ENCODE data around the gene TFCP2. TPM values are rescaled to one million over a fixed set of nuclear protein-coding genes. Genes with fewer than 3 reads are reported as not detected.
"Not testable (repeated sequence)": the region's sequence is repeated elsewhere in the genome, so short reads cannot be mapped to it uniquely, and the experiment has no call there.

Gene TFCP2
- total RNA-seq, 1 experiment from 2014 or later, result 52.6 TPM

- Histone ChIP-seq H3K4me1 (peaks cover 10% of the 10 kb centered on the region; the same call in 1 of the 2 replicates), H3K27me3 (replicated peaks; ENCODE audit: control insufficient read depth, insufficient read depth, low read length) (no peaks in the 10 kb centered on the region), H3K36me3 (ENCODE audit: control insufficient read depth, insufficient read depth, low read length) (no peaks in the 10 kb centered on the region), H3K9me3 (no peaks in the 10 kb centered on the region), H3K4me3 (ENCODE audit: low read depth, low read length) (peak overlapping the region; percentile 85)
- no peak for TF ChIP-seq CTCF (IDR thresholded peaks at IDR 0.05; ENCODE audit: insufficient read depth in 1 of 2, low read depth in 1 of 2, low read length in 1 of 2, severe bottlenecking in 1 of 2, unreplicated experiment in 1 of 2)
- DNase-seq, result no peak
- Mint-ChIP-seq H3K4me3 (ENCODE audit: unreplicated experiment) (peak overlapping the region; percentile 96), H3K9me3 (ENCODE audit: unreplicated experiment) (no peaks in the 10 kb centered on the region), H3K27ac (ENCODE audit: unreplicated experiment) (peak overlapping the region; percentile 94), H3K4me1 (ENCODE audit: low read depth, unreplicated experiment) (peaks cover 16% of the 10 kb centered on the region), H3K36me3 (ENCODE audit: insufficient read depth, unreplicated experiment) (peaks cover 43% of the 10 kb centered on the region), H3K27me3 (ENCODE audit: insufficient read depth, unreplicated experiment) (no peaks in the 10 kb centered on the region)
- CTCF ChIA-PET, result interaction anchor here (0.5 to 1.3 kb wide), 6 partner anchors 11 to 1349 kb away, joined by 3 to 4 read pairs (median 3); no protein-coding TSS in a partner anchor
- BruUV-seq (replicated peaks), result TSS peak; percentile 48
- POLR2A ChIA-PET, result interaction anchor here (0.5 to 2.6 kb wide), 36 partner anchors 8 to 1435 kb away, joined by 3 to 27 read pairs (median 5); partner anchors contain the start of genes DAZAP2, FAM186A, POU6F1 and SLC11A2
- intact Hi-C loops (cut with micrococcal nuclease; ENCODE audit: unreplicated experiment), result loop anchor here (1.0 to 2.0 kb wide), 7 partner anchors 11 to 258 kb away; partner anchors contain the start of genes DAZAP2, POU6F1 and TFCP2
These were observed 90.3 kb downstream of the TFCP2 start for GRCh38 chr12:51082561-51083125.

- no peaks in the 10 kb centered on the region for H3K9me3 ChIP-seq
- H3K36me3 ChIP-seq (ENCODE audit: control insufficient read depth, insufficient read depth, low read length), result no peaks in the 10 kb centered on the region
- POLR2A ChIA-PET, result interaction anchor here (0.7 to 2.6 kb wide), 3 partner anchors 9 to 239 kb away, joined by 4 to 19 read pairs (median 5); no protein-coding TSS in a partner anchor
- CTCF ChIA-PET, result no interaction called here
- Mint-ChIP-seq H3K4me1 (ENCODE audit: low read depth, unreplicated experiment) (peaks cover 16% of the 10 kb centered on the region), H3K9me3 (ENCODE audit: unreplicated experiment) (no peaks in the 10 kb centered on the region), H3K27ac (ENCODE audit: unreplicated experiment) (no peak overlapping the region), H3K36me3 (ENCODE audit: insufficient read depth, unreplicated experiment) (peaks cover 42% of the 10 kb centered on the region), H3K27me3 (ENCODE audit: insufficient read depth, unreplicated experiment) (no peaks in the 10 kb centered on the region), H3K4me3 (ENCODE audit: unreplicated experiment) (peak overlapping the region; percentile 96)
- peaks cover 10% of the 10 kb centered on the region; the same call in 1 of the 2 replicates for H3K4me1 ChIP-seq
- DNase-seq, result no peak
- H3K4me3 ChIP-seq (ENCODE audit: low read depth, low read length), result no peak overlapping the region
- TF ChIP-seq CTCF (IDR thresholded peaks at IDR 0.05; ENCODE audit: insufficient read depth in 1 of 2, low read depth in 1 of 2, low read length in 1 of 2, severe bottlenecking in 1 of 2, unreplicated experiment in 1 of 2), result no peak
- H3K27me3 ChIP-seq (replicated peaks; ENCODE audit: control insufficient read depth, insufficient read depth, low read length), result no peaks in the 10 kb centered on the region
- no TSS peak for BruUV-seq (replicated peaks)
- intact Hi-C loops (cut with micrococcal nuclease; ENCODE audit: unreplicated experiment), result no loop called here
These were observed 91.5 kb downstream of the TFCP2 start for GRCh38 chr12:51081421-51081820.

- Mint-ChIP-seq H3K4me1 (ENCODE audit: low read depth, unreplicated experiment) (peaks cover 16% of the 10 kb centered on the region), H3K36me3 (ENCODE audit: insufficient read depth, unreplicated experiment) (peaks cover 53% of the 10 kb centered on the region), H3K27ac (ENCODE audit: unreplicated experiment) (no peak overlapping the region), H3K27me3 (ENCODE audit: insufficient read depth, unreplicated experiment) (no peaks in the 10 kb centered on the region), H3K4me3 (ENCODE audit: unreplicated experiment) (no peak overlapping the region), H3K9me3 (ENCODE audit: unreplicated experiment) (no peaks in the 10 kb centered on the region)
- Histone ChIP-seq H3K9me3 (no peaks in the 10 kb centered on the region), H3K36me3 (ENCODE audit: control insufficient read depth, insufficient read depth, low read length) (no peaks in the 10 kb centered on the region), H3K4me1 (peaks cover 10% of the 10 kb centered on the region; the same call in 1 of the 2 replicates), H3K4me3 (ENCODE audit: low read depth, low read length) (no peak overlapping the region), H3K27me3 (replicated peaks; ENCODE audit: control insufficient read depth, insufficient read depth, low read length) (no peaks in the 10 kb centered on the region)
- DNase-seq, result no peak
- intact Hi-C loops (cut with micrococcal nuclease; ENCODE audit: unreplicated experiment), result no loop called here
- CTCF ChIA-PET, result no interaction called here
- POLR2A ChIA-PET, result no interaction called here
- no TSS peak for BruUV-seq (replicated peaks)
- no peak for TF ChIP-seq CTCF (IDR thresholded peaks at IDR 0.05; ENCODE audit: insufficient read depth in 1 of 2, low read depth in 1 of 2, low read length in 1 of 2, severe bottlenecking in 1 of 2, unreplicated experiment in 1 of 2)
These were observed 92.8 kb downstream of the TFCP2 start for GRCh38 chr12:51080136-51080535.

GRCh38 chr12:51078866-51079265 lies 94.1 kb downstream of the TFCP2 start:
- DNase-seq; H3K4me3 ChIP-seq (ENCODE audit: low read depth, low read length); H3K9me3 ChIP-seq; H3K4me3 Mint-ChIP-seq (ENCODE audit: unreplicated experiment); H3K27me3 Mint-ChIP-seq (ENCODE audit: insufficient read depth, unreplicated experiment); H3K36me3 ChIP-seq (ENCODE audit: control insufficient read depth, insufficient read depth, low read length); H3K27ac Mint-ChIP-seq (ENCODE audit: unreplicated experiment); H3K27me3 ChIP-seq (replicated peaks; ENCODE audit: control insufficient read depth, insufficient read depth, low read length); CTCF ChIA-PET; POLR2A ChIA-PET; intact Hi-C loops (cut with micrococcal nuclease; ENCODE audit: unreplicated experiment); H3K9me3 Mint-ChIP-seq (ENCODE audit: unreplicated experiment); BruUV-seq (replicated peaks): not testable (repeated sequence)
- H3K4me1 ChIP-seq, result peaks cover 10% of the 10 kb centered on the region; the same call in 1 of the 2 replicates
- H3K4me1 Mint-ChIP-seq (ENCODE audit: low read depth, unreplicated experiment), result peaks cover 16% of the 10 kb centered on the region
- peaks cover 61% of the 10 kb centered on the region for H3K36me3 Mint-ChIP-seq (ENCODE audit: insufficient read depth, unreplicated experiment)

- intact Hi-C loops (cut with micrococcal nuclease; ENCODE audit: unreplicated experiment); H3K27ac Mint-ChIP-seq (ENCODE audit: unreplicated experiment); H3K27me3 ChIP-seq (replicated peaks; ENCODE audit: control insufficient read depth, insufficient read depth, low read length); H3K4me3 ChIP-seq (ENCODE audit: low read depth, low read length); BruUV-seq (replicated peaks); DNase-seq; H3K9me3 Mint-ChIP-seq (ENCODE audit: unreplicated experiment); H3K4me3 Mint-ChIP-seq (ENCODE audit: unreplicated experiment); CTCF ChIA-PET; H3K9me3 ChIP-seq; H3K27me3 Mint-ChIP-seq (ENCODE audit: insufficient read depth, unreplicated experiment); H3K36me3 ChIP-seq (ENCODE audit: control insufficient read depth, insufficient read depth, low read length): not testable (repeated sequence)
- H3K4me1 ChIP-seq, result peaks cover 10% of the 10 kb centered on the region; the same call in 1 of the 2 replicates
- Mint-ChIP-seq H3K36me3 (ENCODE audit: insufficient read depth, unreplicated experiment) (peaks cover 61% of the 10 kb centered on the region), H3K4me1 (ENCODE audit: low read depth, unreplicated experiment) (peaks cover 16% of the 10 kb centered on the region)
- POLR2A ChIA-PET, result interaction anchor here (0.6 kb wide), 1 partner anchor 14 kb away, joined by 3 read pairs; no protein-coding TSS in a partner anchor
These were observed 94.6 kb downstream of the TFCP2 start for GRCh38 chr12:51078346-51078745.
